AG08396 (cell line): ENCODE data around the gene ERBB2.
"Not testable (repeated sequence)": the region's sequence is repeated elsewhere in the genome, so short reads cannot be mapped to it uniquely, and the experiment has no call there.

ENCODE experiments used
- DNase-seq: peaks from one replicate; pipeline ENCODE4 v3.0.0; 2012; ENCODE audit warnings: low spot score, mixed read lengths

Gene ERBB2

DNA sequence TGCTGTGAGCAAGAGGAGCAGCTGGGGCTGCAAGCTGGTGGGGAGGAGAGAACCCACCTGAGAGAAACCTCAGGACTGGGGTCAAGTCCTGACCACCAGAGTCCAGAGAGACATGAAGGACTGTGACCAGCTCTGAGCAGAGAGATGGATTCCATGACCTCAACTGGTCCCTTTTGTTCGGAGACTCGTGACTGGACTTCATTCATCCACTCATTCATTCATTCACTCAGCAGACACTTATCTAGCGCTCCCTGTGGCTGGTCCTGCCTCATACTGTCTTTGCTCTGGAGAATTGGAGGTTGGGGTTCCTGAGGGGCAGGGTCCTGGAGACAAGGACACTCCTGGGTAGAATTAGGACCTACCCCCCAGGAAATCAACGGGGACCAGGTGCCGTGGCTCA lies 4.0 kb downstream of the ERBB2 start:
- no peak for DNase-seq

DNA sequence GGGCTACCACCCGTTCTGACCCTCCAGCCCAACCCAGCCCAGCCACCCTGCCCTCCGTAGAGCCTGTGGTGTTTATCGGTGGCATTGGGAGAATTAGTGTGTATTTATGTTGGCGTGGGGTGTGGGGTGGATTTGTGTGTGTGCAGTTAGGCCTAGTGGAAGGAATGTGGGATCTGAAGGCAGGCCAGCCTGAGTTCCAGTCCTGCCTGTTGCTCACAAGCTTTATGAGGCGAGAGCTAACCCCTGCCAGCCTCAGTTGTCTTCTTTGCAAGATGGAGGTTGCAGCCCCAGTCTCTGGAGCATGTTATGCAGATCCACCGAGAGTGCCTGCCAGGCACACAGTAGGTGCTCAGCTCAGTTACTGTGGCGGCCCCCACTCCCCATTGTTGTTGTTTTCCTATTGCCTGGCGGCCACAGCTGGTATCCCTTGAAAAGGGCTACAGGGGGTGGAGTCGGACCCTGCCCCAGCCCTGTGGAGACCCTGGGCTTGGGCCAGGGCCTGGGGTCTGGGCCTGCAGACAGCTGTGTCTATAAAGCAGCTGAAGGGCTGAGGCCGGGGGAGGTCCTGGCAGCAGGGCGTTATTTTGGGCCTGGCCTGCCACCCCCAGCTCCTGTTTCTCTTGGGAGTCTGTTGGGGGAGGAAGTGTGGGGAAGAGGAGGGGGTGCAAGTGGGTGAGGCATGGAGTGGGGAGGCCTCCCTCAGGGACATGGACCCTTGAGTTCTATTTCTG lies 5.1 kb downstream of the ERBB2 start:
- peak; percentile 83 for DNase-seq

DNA sequence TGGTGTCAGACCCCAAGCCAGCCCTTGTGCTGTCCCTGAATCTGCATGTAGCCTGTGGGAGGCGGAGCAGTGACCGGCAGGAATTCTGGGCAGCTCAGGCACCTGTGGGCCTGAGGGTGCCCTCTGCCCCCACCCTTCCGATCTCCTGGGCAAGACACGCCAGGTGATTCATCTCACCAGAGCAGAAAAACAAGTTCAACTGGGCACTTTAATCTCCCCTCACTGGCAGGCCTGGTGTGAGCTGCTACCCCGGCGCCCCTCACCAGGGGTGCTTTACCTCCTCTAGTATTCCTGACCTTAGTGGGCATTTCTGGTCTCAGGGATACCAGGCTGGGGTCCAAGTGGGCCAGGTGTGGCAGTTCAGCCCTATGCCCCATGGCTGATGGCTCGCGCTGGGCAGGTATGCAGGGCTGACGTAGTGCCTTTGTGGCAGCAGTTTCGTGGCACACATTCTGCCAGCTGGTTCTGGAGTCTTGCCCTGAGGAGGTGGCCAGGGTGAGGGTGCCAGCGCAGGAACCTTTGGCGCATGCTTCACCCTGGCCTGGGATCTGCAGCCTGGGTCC lies 6.0 kb downstream of the ERBB2 start:
- no peak for DNase-seq

DNA sequence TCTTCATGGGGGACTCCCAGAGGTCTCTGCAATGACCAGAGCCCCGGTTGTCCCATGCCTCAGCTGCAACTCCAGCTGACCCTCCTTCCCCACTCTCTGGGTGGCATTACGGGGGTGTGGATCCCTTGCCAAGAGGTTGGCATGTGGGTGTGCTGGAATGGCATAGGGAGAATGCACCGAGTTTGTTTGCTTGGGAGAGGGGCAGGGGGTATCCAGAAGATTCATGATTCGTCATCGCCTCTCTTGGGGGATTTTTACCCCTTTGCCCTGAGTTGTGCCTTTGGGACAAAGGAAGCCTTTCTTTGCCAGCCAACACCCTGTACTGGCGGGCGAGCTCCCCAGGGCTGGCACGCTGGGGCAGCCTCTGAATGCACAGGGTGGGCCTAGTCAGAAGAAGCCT lies 6.5 kb downstream of the ERBB2 start:
- DNase-seq = no peak

DNA sequence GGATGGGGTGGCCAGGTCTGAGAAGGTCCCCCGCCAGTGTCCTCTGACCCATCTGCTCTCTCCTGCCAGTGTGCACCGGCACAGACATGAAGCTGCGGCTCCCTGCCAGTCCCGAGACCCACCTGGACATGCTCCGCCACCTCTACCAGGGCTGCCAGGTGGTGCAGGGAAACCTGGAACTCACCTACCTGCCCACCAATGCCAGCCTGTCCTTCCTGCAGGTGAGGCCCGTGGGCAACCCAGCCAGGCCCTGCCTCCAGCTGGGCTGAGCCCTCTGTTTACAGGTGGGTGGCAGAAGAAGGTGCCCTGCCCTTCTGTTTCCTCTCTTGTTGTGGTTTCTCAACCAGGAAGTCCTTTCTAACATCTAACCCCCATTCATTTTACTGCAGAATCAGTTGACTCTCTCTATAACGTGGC lies 7.1 kb downstream of the ERBB2 start:
- DNase-seq = no peak

DNA sequence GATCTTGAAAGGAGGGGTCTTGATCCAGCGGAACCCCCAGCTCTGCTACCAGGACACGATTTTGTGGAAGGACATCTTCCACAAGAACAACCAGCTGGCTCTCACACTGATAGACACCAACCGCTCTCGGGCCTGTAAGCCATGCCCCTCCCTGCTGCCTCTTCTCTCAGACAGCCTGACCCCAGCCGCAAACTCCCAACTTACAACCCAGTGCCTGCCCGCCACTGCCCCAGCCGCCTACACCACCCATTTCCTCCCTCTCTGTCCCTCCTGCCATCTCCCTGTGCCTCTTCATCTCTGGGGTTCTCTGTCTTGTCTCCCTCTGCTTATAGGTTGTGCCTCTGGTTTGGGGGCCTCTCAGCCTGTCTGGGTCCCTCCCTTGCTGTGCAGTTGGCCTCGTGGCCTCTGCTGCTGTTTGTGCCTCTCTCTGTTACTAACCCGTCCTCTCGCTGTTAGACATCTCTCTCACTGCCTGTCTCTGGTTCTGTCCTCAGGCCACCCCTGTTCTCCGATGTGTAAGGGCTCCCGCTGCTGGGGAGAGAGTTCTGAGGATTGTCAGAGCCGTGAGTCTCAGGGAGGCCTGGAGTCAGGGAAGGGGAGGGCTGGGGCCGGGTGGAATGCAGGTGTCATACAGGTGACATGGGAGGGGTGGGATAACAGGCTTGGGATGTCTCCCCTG lies 9.6 kb downstream of the ERBB2 start:
- no peak for DNase-seq

DNA sequence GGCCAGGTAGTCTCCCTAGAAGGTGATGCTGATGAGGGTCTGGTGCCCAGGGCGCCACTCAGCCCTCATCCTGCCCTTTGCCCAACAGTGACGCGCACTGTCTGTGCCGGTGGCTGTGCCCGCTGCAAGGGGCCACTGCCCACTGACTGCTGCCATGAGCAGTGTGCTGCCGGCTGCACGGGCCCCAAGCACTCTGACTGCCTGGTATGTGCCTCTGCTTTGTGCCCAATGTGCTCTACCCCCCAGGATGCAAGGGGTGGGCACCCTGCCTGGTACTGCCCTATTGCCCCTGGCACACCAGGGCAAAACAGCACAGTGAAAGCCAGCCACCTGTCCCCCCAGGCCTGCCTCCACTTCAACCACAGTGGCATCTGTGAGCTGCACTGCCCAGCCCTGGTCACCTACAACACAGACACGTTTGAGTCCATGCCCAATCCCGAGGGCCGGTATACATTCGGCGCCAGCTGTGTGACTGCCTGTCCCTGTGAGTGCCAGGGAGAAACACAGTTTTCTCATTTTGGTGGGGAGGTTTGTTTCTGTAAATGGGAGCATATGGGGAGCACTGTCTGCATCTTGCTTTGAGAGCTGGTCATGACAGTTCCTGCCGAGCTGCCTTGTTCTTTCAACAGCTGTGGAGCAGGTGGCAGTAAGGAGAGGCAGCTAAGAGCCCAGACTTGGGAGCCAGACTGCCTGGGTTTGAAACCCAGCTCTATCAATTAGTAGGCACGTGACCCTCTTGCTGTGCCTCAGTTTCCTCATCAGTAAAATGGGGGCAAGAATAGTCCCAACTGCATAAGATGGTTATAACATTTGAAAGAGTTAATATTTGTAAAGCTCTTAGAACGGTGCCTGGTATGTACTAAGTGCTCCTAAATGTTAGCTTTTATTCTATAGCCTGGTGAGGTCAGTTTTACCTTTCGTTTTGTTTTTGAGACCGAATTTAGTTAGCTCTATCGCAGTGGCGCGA lies 10.4 kb downstream of the ERBB2 start:
- no peak for DNase-seq

DNA sequence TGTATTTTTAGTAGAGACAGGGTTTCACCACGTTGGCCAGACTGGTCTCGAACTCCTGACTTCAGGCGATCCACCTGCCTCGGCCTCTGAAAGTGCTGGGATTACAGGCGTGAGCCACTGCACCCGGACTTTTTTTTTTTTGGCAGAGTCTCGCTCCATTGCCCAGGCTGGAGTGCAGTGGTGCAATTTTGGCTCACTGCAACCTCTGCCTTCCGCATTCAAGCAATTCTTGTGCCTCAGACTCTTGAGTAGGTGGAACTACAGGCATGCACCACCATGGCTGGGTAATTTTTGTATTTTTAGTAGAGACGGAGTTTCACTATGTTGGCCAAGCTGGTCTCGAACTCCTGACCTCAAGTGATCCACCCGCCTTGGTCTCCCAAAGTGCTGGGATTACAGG lies 11.2 kb downstream of the ERBB2 start:
- not testable (repeated sequence) for DNase-seq

DNA sequence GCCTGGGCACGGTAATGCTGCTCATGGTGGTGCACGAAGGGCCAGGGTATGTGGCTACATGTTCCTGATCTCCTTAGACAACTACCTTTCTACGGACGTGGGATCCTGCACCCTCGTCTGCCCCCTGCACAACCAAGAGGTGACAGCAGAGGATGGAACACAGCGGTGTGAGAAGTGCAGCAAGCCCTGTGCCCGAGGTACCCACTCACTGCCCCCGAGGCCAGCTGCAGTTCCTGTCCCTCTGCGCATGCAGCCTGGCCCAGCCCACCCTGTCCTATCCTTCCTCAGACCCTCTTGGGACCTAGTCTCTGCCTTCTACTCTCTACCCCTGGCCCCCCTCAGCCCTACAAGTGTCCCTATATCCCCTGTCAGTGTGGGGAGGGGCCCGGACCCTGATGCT lies 12.0 kb downstream of the ERBB2 start:
- DNase-seq = no peak

DNA sequence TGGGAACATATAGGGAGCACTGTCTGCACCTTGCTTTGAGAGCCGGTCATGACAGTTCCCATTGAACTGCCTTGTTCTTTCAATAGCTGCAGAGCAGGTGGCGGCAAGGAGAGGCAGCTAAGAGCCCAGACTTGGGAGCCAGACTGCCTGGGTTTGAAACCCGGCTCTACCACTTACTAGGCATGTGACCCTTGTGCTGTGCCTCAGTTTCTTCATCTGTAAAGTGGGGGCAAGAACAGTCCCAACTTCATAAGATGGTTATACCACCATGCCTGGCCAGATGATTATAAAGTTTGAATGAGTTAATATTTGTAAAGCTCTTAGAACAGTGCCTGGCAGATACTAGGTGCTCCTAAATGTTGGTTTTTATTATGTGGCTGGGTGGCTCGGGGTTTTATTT lies 14.4 kb downstream of the ERBB2 start:
- no peak for DNase-seq

DNA sequence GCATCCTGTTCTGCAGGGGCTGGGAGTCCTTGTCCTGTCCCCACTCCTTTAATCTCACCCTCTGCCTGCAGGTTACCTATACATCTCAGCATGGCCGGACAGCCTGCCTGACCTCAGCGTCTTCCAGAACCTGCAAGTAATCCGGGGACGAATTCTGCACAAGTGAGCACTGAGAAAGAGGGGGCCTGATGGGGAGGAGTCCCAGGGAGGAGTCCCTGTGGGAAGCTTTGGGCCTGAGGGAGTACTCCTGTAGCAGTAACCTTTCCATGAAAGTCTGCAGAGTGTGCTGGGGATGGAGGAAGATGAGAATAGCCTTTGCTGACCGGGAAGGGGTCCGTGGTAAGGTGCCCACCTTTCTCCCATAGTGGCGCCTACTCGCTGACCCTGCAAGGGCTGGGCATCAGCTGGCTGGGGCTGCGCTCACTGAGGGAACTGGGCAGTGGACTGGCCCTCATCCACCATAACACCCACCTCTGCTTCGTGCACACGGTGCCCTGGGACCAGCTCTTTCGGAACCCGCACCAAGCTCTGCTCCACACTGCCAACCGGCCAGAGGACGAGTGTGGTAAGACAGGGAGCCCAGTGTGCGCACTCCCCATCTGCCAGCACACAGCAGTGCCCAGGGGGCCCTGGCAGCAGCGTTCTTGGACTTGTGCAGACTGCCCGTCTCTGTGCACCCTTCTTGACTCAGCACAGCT lies 15.7 kb downstream of the ERBB2 start:
- no peak for DNase-seq

DNA sequence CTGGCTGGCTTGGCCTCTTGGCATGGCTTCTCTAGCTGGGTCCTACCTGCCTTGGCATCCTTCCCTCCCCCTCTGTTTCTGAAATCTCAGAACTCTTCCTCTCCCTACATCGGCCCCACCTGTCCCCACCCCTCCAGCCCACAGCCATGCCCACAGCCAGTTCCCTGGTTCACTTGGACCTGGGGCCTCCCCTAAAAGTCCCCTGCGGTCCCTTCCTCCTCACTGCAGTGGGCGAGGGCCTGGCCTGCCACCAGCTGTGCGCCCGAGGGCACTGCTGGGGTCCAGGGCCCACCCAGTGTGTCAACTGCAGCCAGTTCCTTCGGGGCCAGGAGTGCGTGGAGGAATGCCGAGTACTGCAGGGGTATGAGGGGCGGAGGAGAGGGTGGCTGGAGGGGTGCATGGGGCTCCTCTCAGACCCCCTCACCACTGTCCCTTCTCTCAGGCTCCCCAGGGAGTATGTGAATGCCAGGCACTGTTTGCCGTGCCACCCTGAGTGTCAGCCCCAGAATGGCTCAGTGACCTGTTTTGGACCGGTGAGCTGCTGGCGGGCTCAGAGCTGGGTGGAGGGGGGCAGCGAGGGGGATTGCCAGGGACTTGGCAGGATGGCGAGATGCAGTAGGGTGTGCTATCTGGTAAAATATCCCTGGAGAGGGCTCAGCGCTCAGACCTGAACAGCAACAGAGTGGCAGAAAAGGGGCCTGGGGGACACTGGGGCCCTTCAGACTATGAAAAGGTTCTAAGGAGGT lies 16.4 kb downstream of the ERBB2 start:
- no peak for DNase-seq

DNA sequence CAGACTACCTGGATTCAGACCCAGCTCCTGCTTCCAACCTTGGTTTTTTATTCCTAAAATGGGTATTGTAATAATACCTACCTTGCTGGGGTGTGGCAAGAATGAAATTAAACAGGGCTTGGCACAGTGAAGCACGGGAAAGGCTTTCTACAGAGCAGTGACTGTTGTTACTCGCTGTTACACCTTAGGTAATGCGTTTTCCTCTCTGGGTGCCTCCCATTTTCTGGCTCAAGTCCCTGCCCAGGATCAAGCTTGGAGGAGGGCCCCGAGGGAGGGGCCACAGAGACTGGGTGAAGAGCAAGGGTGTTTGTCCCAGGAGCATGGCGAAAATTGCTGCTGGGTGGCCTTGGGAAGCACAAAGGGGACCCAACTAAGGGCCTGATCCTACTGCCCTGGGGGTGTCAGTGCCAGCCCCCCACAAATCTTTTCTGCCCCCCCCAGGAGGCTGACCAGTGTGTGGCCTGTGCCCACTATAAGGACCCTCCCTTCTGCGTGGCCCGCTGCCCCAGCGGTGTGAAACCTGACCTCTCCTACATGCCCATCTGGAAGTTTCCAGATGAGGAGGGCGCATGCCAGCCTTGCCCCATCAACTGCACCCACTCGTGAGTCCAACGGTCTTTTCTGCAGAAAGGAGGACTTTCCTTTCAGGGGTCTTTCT lies 17.1 kb downstream of the ERBB2 start:
- DNase-seq = no peak

DNA sequence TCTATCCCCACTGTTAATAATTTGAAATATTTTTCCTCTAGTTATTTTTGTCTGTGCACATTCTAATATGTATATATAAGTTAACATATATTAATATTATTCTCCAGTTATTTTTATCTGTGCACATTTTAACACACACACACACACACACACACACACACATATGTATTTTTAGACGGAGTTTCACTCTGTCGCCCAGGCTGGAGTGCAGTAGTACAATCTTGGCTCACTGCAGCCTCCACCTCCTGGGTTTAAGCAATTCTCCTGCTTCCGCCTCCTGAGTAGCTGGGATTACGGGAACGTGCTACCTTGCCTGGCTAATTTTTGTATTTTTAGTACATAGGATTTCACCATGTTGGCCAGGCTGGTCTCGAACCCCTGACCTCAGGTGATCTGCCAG lies 17.8 kb downstream of the ERBB2 start:
- no peak for DNase-seq

DNA sequence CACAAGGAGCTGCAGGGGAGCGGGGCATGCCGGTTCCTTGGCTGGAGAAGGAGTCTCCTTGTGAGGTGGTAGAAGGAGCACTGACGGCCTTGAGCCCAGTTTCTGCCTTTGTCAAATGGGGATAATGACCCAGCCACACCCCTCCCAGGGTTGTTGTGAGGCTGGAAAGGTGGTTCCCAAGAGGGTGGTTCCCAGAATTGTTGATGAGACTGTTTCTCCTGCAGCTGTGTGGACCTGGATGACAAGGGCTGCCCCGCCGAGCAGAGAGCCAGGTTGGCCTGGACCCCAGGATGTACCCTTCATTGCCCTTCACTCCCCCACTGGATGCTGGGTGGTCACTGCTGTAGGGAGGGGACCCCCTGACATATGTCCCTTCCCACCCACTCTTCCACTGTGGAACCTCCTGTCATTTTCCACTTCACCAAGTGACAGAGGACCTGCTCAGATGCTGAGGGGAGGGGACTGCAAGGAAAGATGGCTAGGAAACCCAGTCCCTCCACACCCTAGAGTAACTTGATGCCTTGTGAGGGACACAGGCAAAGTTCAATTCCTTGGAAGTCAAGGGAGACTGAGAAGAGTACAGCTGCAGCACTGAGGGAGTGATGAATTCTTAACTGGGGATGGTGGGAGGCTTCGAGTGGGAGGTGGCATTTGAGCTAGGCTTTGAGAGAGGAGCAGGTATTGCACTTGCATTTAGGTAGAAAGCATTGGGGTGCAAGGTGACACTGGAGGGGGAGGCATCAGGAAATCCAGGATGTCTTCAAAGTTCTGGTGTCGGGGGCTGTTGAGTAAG lies 19.9 kb downstream of the ERBB2 start:
- DNase-seq = no peak

DNA sequence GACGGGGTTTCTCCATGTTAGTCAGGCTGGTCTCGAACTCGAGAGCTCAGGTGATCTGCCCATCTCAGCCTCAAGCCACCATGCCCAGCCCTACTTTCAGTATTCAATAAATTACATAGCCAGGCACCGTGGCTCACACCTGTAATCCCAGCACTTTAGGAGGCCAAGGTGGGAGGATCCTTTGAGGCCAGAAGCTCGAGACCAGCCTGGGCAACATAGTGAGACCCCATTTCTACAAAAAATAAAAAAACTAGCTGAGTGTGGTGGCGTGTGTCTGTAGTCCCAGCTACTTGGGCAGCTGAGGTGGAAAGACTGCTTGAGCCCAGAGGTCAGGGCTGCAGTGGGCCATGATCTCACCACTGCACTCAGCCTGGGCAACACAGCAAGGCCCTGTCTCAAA lies 22.2 kb downstream of the ERBB2 start:
- no peak for DNase-seq

DNA sequence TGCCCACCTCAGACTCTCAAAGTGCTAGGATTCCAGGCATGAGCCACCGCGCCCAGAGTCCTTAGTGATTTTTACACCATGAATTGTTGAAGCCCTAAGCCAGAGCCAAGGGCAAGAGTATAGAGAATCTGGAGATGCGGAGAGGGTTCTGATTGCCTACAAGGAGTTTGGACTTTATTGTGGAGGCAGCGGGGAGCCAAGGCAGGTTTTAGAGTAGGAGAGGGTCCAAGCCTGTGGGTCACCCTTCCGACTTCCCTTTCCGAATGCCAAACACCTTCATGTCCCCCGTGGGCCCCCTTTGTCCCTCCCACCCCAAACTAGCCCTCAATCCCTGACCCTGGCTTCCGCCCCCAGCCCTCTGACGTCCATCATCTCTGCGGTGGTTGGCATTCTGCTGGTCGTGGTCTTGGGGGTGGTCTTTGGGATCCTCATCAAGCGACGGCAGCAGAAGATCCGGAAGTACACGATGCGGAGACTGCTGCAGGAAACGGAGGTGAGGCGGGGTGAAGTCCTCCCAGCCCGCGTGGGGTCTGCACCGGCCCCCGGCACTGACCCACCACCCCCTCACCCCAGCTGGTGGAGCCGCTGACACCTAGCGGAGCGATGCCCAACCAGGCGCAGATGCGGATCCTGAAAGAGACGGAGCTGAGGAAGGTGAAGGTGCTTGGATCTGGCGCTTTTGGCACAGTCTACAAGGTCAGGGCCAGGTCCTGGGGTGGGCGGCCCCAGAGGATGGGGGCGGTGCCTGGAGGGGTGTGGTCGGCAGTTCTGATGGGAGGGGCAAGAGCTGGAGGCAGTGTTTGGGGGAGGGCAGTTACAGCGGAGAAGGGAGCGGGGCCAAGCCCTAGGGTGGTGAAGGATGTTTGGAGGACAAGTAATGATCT lies 23.3 kb downstream of the ERBB2 start:
- DNase-seq = no peak

DNA sequence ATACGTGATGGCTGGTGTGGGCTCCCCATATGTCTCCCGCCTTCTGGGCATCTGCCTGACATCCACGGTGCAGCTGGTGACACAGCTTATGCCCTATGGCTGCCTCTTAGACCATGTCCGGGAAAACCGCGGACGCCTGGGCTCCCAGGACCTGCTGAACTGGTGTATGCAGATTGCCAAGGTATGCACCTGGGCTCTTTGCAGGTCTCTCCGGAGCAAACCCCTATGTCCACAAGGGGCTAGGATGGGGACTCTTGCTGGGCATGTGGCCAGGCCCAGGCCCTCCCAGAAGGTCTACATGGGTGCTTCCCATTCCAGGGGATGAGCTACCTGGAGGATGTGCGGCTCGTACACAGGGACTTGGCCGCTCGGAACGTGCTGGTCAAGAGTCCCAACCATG lies 24.9 kb downstream of the ERBB2 start:
- no peak for DNase-seq

DNA sequence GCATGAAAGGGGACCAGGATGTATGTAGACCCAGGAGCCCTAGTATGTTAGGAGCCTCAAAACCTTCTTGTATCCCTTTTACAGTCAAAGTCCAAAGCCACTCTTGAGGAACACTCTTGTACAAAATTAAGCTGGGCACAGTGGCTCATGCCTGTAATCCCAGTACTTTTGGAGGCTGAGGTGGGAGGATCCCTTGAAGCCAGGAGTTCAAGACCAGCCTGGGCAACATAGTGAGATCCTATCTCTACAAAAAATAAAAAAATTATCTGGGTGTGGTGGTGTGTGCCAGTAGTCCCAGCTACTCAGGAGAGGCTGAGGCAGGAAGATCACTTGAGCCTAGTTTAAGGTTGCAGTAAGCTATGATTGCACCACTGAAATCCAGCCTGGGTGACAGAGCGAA lies 26.1 kb downstream of the ERBB2 start:
- DNase-seq = not testable (repeated sequence)
